H9 (cell line): ENCODE data around the gene PGR. TPM values are rescaled to one million over a fixed set of nuclear protein-coding genes. Genes with fewer than 3 reads are reported as not detected.

Experiments
- DNase-seq: peaks from one replicate; pipeline ENCODE4 v3.0.0-alpha.2; 2017
- H2AFZ ChIP-seq: one replicate; pipeline ENCODE4 v1.6.1; 2013; ENCODE audit warnings: mild to moderate bottlenecking, low read length, control low read depth, moderate library complexity
- H2AK5ac ChIP-seq: 2 replicates; pipeline ENCODE4 v1.6.1; 2013; ENCODE audit warnings: low read length, control low read depth, mixed read lengths; ENCODE audit not compliant: insufficient read length
- H2BK120ac ChIP-seq: one replicate; pipeline ENCODE4 v1.6.1; 2013; ENCODE audit warnings: low read depth, mild to moderate bottlenecking, low read length, control low read depth, inconsistent platforms; ENCODE audit not compliant: poor library complexity, severe bottlenecking
- H2BK12ac ChIP-seq: 2 replicates; pipeline ENCODE4 v1.6.1; 2013; ENCODE audit warnings: low read length, control low read depth, mixed read lengths, low read depth; ENCODE audit not compliant: insufficient read length
- H2BK15ac ChIP-seq: 2 replicates; pipeline ENCODE4 v1.6.1; 2013; ENCODE audit warnings: low read depth, low read length, control low read depth
- H2BK20ac ChIP-seq: one replicate; pipeline ENCODE4 v1.6.1; 2013; ENCODE audit warnings: low read depth, mild to moderate bottlenecking, low read length, control low read depth, inconsistent platforms; ENCODE audit not compliant: poor library complexity, severe bottlenecking
- H2BK5ac ChIP-seq: 2 replicates; pipeline ENCODE4 v1.6.1; 2013; ENCODE audit warnings: low read length, control low read depth, mixed read lengths; ENCODE audit not compliant: insufficient read length
- H3K14ac ChIP-seq: 2 replicates; pipeline ENCODE4 v1.6.1; 2013; ENCODE audit warnings: low read length, control low read depth; ENCODE audit not compliant: insufficient read depth
- H3K18ac ChIP-seq: 2 replicates; pipeline ENCODE4 v1.6.1; 2013; ENCODE audit warnings: low read depth, mild to moderate bottlenecking, mixed read lengths, low read length, control low read depth; ENCODE audit not compliant: insufficient read length
- H3K23ac ChIP-seq: 2 replicates; pipeline ENCODE4 v1.6.1; 2013; ENCODE audit warnings: low read length, control low read depth, mixed read lengths, low read depth; ENCODE audit not compliant: insufficient read length
- H3K23me2 ChIP-seq: 2 replicates; pipeline ENCODE4 v1.6.1; 2013; ENCODE audit warnings: low read depth, mild to moderate bottlenecking, mixed read lengths, low read length, control low read depth; ENCODE audit not compliant: insufficient read length, poor library complexity, severe bottlenecking
- H3K27ac ChIP-seq: 2 replicates; pipeline ENCODE4 v1.5.1; 2013; ENCODE audit warnings: low read length, control low read depth, mixed read lengths, low read depth; ENCODE audit not compliant: insufficient read length
- H3K27me3 ChIP-seq: 2 replicates; pipeline ENCODE4 v1.6.1; 2013; ENCODE audit warnings: low read length, control low read depth, inconsistent platforms; ENCODE audit not compliant: insufficient read depth
- H3K4ac ChIP-seq: 2 replicates; pipeline ENCODE4 v1.6.1; 2013; ENCODE audit warnings: low read depth, mild to moderate bottlenecking, control low read depth, inconsistent platforms, low read length, moderate library complexity
- H3K4me1 ChIP-seq: 2 replicates; pipeline ENCODE4 v1.6.1; 2013; ENCODE audit warnings: low read length, control low read depth, inconsistent platforms; ENCODE audit not compliant: insufficient read depth
- H3K4me2 ChIP-seq: 2 replicates; pipeline ENCODE4 v1.6.1; 2013; ENCODE audit warnings: low read length, control low read depth, mixed read lengths; ENCODE audit not compliant: insufficient read length, insufficient read depth
- H3K56ac ChIP-seq: 2 replicates; pipeline ENCODE4 v1.6.1; 2013; ENCODE audit warnings: low read depth, mild to moderate bottlenecking, mixed read lengths, low read length, control low read depth; ENCODE audit not compliant: insufficient read length
- H3K79me1 ChIP-seq: 2 replicates; pipeline ENCODE4 v1.6.1; 2013; ENCODE audit warnings: low read depth, mild to moderate bottlenecking, moderate library complexity, low read length, control low read depth, inconsistent platforms; ENCODE audit not compliant: insufficient read depth, poor library complexity, severe bottlenecking
- H3K79me2 ChIP-seq: 2 replicates; pipeline ENCODE4 v1.6.1; 2013; ENCODE audit warnings: low read length, control low read depth, inconsistent platforms; ENCODE audit not compliant: insufficient read depth
- H3K9ac ChIP-seq: 2 replicates; pipeline ENCODE4 v1.6.1; 2013; ENCODE audit warnings: low read length, control low read depth, mixed read lengths; ENCODE audit not compliant: insufficient read length; ENCODE audit errors: extremely low read depth
- H3K9me3 ChIP-seq: one replicate; pipeline ENCODE4 v1.6.1; 2013; ENCODE audit warnings: low read depth, low read length, inconsistent platforms; ENCODE audit not compliant: control insufficient read depth
- H3T11ph ChIP-seq: one replicate; pipeline ENCODE4 v1.6.1; 2013; ENCODE audit warnings: mild to moderate bottlenecking, low read length, control low read depth, inconsistent platforms
- H4K20me1 ChIP-seq: one replicate; pipeline ENCODE4 v1.6.1; 2013; ENCODE audit not compliant: control insufficient read depth, insufficient read length, insufficient read depth
- H4K5ac ChIP-seq: 2 replicates; pipeline ENCODE4 v1.6.1; 2013; ENCODE audit warnings: low read depth, mild to moderate bottlenecking, mixed read lengths, low read length, control low read depth; ENCODE audit not compliant: insufficient read length
- H4K8ac ChIP-seq: replicated peaks from 2 replicates; pipeline ENCODE4 v1.6.1; 2013; ENCODE audit warnings: low read length, control low read depth, mixed read lengths, low read depth; ENCODE audit not compliant: insufficient read length
- H4K91ac ChIP-seq: 2 replicates; pipeline ENCODE4 v1.6.1; 2013; ENCODE audit warnings: low read depth, mild to moderate bottlenecking, moderate library complexity, mixed read lengths, low read length, control low read depth; ENCODE audit not compliant: insufficient read length
- H3K27ac Mint-ChIP-seq, 3 experiments: 2 replicates in 2 of 3; 3 replicates in 1 of 3; pipeline ENCODE4 v1.8.0; 2020 to 2021; ENCODE audit warnings: mixed read lengths in 3 of 3, mild to moderate bottlenecking in 1 of 3, moderate library complexity in 1 of 3
- H3K27me3 Mint-ChIP-seq: 2 replicates; pipeline ENCODE4 v1.8.0; 2021; ENCODE audit warnings: low read depth, mild to moderate bottlenecking, moderate library complexity, mixed read lengths
- H3K36me3 Mint-ChIP-seq, 3 experiments: 2 replicates in 2 of 3; 3 replicates in 1 of 3; pipeline ENCODE4 v1.8.0; 2020 to 2021; ENCODE audit warnings: low read depth in 3 of 3, mixed read lengths in 3 of 3; ENCODE audit not compliant: insufficient read depth in 1 of 3
- H3K4me1 Mint-ChIP-seq, 2 experiments: 2 replicates each; pipeline ENCODE4 v1.8.0; 2020; ENCODE audit warnings: mixed read lengths in 2 of 2
- H3K4me3 Mint-ChIP-seq, 2 experiments: 2 replicates in 1 of 2; 3 replicates in 1 of 2; pipeline ENCODE4 v1.8.0; 2020 to 2021; ENCODE audit warnings: mild to moderate bottlenecking in 2 of 2, mixed read lengths in 2 of 2, moderate library complexity in 1 of 2
- H3K9me3 Mint-ChIP-seq, 2 experiments: 2 replicates in 1 of 2; 3 replicates in 1 of 2; pipeline ENCODE4 v1.8.0; 2020; ENCODE audit warnings: mild to moderate bottlenecking in 2 of 2, mixed read lengths in 2 of 2, moderate library complexity in 1 of 2
- CTCF ChIP-seq: fragments of 200-600 bp; sonication (generic); conservative IDR thresholded peaks from 3 replicates; pipeline ENCODE4 v1.8.0; 2021; ENCODE audit warnings: antibody characterized with exemption, mild to moderate bottlenecking
- WGBS: extraction: QIAGEN DNeasy Blood & Tissue Kit; methylation state at CpG from one replicate; pipeline ENCODE4 v1.1.7; 2013; ENCODE audit warnings: missing lambda C conversion rate, low lambda C conversion rate, mixed read lengths; ENCODE audit not compliant: insufficient read length; ENCODE audit errors: extremely low coverage; 5-methylcytosine and 5-hydroxymethylcytosine counted together
- total RNA-seq: library from RNA; stranded (reverse); gene quantifications from 2 replicates; pipeline ENCODE4 v1.2.1, GENCODE V29; 2021

Gene PGR
- total RNA-seq, 1 experiment from 2014 or later, result 0.02 TPM

DNA sequence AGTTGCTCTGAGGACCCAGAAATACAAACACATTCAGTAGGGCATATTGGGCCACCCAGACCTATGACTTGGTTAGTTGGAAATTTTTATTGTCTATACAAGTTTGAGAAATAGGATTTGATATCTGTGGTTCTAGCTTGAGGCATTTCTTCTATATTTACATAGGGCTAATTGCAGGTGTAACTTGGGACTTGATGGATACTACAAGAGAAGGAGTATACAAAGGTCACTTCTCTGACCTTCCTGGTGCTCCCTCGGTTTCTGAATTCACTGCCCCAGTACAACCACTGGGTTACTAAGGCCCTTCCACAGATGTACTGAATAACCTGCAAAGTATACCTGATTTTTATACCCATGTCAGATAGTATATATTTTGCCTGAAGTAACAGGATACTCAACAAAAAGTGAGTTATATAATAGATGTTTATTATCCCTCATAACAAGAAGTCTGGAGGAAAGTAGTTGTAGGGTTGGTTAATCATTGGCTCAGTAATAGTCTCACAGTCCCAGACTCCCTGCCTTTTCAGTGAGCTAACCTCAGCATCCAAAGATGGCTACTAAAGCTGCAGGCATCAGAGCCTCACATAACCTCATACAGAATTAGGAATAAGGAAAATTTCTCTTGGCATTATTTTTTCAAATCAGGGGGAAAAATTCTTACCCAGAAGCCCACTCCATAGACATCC lies 8.8 kb upstream of the PGR start:
- WGBS, result no CpG with 5 or more reads among the region's 1 CpG
- peaks cover 5% of the 10 kb centered on the region for H3K27me3 Mint-ChIP-seq
- H3K27ac Mint-ChIP-seq, result no peak overlapping the region

More for the DNA sequence above, 8.8 kb upstream of the PGR start:
- Histone ChIP-seq H3K4me2 (no peak overlapping the region), H2AK5ac (no peak overlapping the region), H2BK5ac (no peak overlapping the region), H4K5ac (no peak overlapping the region), H2AFZ (no peak overlapping the region), H3T11ph (no peak overlapping the region), H4K20me1 (no peaks in the 10 kb centered on the region), H3K4me1 (no peaks in the 10 kb centered on the region), H4K91ac (no peak overlapping the region), H3K79me2 (no peaks in the 10 kb centered on the region), H3K4ac (no peak overlapping the region), H2BK120ac (no peak overlapping the region), H3K23me2 (no peaks in the 10 kb centered on the region), H3K56ac (no peak overlapping the region), H3K23ac (no peak overlapping the region), H3K27me3 (no peaks in the 10 kb centered on the region), H3K14ac (no peak overlapping the region), H3K79me1 (no peaks in the 10 kb centered on the region), H3K9me3 (no peaks in the 10 kb centered on the region), H3K18ac (no peak overlapping the region), H2BK12ac (no peak overlapping the region), H2BK20ac (no peak overlapping the region), H2BK15ac (no peak overlapping the region), H3K9ac (no peak overlapping the region), H4K8ac (no peak overlapping the region), H3K27ac (no peak overlapping the region)
- H3K36me3 Mint-ChIP-seq, result no peaks in the 10 kb centered on the region
- no peaks in the 10 kb centered on the region for H3K4me1 Mint-ChIP-seq
- no peaks in the 10 kb centered on the region for H3K9me3 Mint-ChIP-seq
- TF ChIP-seq CTCF, result no peak
- H3K4me3 Mint-ChIP-seq, result no peak overlapping the region
- DNase-seq, result no peak
